K562 (cell line): ENCODE results near the gene DRAXIN. TPM values are rescaled to one million over a fixed set of nuclear protein-coding genes. Genes with fewer than 3 reads are reported as not detected.

ENCODE experiments used
- BMI1 ChIP-seq: fragments of 150-350 bp; IDR thresholded peaks from 2 replicates; pipeline ENCODE4 v1.6.1; 2014; ENCODE audit warnings: low read length
- CTCFL ChIP-seq: IDR thresholded peaks from 2 replicates; pipeline ENCODE4 v1.6.1; 2011; ENCODE audit warnings: borderline replicate concordance, low read depth, mild to moderate bottlenecking, moderate library complexity, low read length; ENCODE audit not compliant: insufficient read depth, poor library complexity, severe bottlenecking
- PURB ChIP-seq: sonication (generic); formaldehyde crosslinking; IDR thresholded peaks from 2 replicates; pipeline ENCODE4 v1.9.0; 2021; ENCODE audit warnings: low read depth, mild to moderate bottlenecking, missing genetic modification reagents
- ZBTB40 ChIP-seq, 2 experiments: fragments of 450-650 bp in 1 of 2; sonication (generic) in 1 of 2; formaldehyde crosslinking in 1 of 2; IDR thresholded peaks; 2 replicates each; pipeline versions ENCODE4 v1.7.1 to v1.9.0; 2016 to 2022; ENCODE audit warnings: inconsistent platforms in 1 of 2, mild to moderate bottlenecking in 1 of 2, missing genetic modification reagents in 1 of 2
- ZNF644 ChIP-seq: fragments of 200-800 bp; sonication (Bioruptor generic); IDR thresholded peaks from 2 replicates; pipeline ENCODE4 v1.6.1; 2016; ENCODE audit warnings: low read depth, missing genetic modification characterization, missing compliant biosample characterization
- ZNF696 ChIP-seq: fragments of 250-450 bp; sonication (Bioruptor Pico); conservative IDR thresholded peaks from 2 replicates; pipeline ENCODE4 v1.4.0; 2020; ENCODE audit warnings: mild to moderate bottlenecking, moderate library complexity
- polyA plus RNA-seq, 8 experiments: library from polyadenylated mRNA; depleted of rRNA in 4 of 8; stranded (reverse) in 5 of 8; unstranded in 3 of 8; fragments of >200 nt; fragmentation: Nextera tagmentation in 2 of 8; fragmentation: Illumina TruSeq in 1 of 8; extraction: Ambion mirVana in 2 of 8; extraction: Trizol in 1 of 8; gene quantifications; 2 replicates each; pipeline versions ENCODE4 v1.2.1 to v1.2.3, GENCODE V29; 2011 to 2014; ENCODE audit warnings: inconsistent platforms in 1 of 8, missing spikeins in 1 of 8
- total RNA-seq, 7 experiments: library from RNA; depleted of rRNA in 6 of 7; stranded (reverse); fragments of >200 nt in 6 of 7; fragmentation: Illumina TruSeq in 2 of 7; extraction: Trizol in 2 of 7; gene quantifications; 2 replicates each; pipeline versions ENCODE4 v1.2.1 to v1.2.3, GENCODE V29; 2011 to 2021; ENCODE audit warnings: low replicate concordance in 1 of 7
- TF ChIP-seq, protein P1 (sequence below): sonication (generic); formaldehyde crosslinking; IDR thresholded peaks from 2 replicates; pipeline ENCODE4 v1.8.0; 2022; ENCODE audit warnings: mild to moderate bottlenecking, missing genetic modification reagents, borderline replicate concordance

The DRAXIN gene
- total and polyA plus RNA-seq, 9 of the 15 experiments (the other 6 are each of a cell fraction or from before 2014, with no cell fraction given), result 0.01 to 0.04 (median 0.01) TPM; not detected in 6

- TF ChIP-seq, protein P1, sequence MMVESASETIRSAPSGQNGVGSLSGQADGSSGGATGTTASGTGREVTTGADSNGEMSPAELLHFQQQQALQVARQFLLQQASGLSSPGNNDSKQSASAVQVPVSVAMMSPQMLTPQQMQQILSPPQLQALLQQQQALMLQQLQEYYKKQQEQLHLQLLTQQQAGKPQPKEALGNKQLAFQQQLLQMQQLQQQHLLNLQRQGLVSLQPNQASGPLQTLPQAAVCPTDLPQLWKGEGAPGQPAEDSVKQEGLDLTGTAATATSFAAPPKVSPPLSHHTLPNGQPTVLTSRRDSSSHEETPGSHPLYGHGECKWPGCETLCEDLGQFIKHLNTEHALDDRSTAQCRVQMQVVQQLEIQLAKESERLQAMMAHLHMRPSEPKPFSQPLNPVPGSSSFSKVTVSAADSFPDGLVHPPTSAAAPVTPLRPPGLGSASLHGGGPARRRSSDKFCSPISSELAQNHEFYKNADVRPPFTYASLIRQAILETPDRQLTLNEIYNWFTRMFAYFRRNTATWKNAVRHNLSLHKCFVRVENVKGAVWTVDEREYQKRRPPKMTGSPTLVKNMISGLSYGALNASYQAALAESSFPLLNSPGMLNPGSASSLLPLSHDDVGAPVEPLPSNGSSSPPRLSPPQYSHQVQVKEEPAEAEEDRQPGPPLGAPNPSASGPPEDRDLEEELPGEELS (CRISPR knock-in tag), result 0 out of 2 replicates have a peak, but pooled peaks have one; percentile 15
- no peak for TF ChIP-seq ZBTB40 (IDR thresholded peaks at IDR 0.05)
- no peak for TF ChIP-seq ZBTB40 (CRISPR knock-in tag; IDR thresholded peaks at IDR 0.05)
- no peak for TF ChIP-seq ZNF696 (CRISPR knock-in tag)
- no peak for TF ChIP-seq BMI1
- peak; percentile 21 for TF ChIP-seq CTCFL
- no peak for TF ChIP-seq ZNF644 (tag)
- TF ChIP-seq PURB (CRISPR knock-in tag), result no peak
Measured at GRCh38 chr1:11650331-11650991, 41.0 kb upstream of the DRAXIN start (continued).
